SK-N-SH treated with all-trans-retinoic acid at 6 μM for 48 hours (cell line): ENCODE data around the gene FAT1.

Experiments
- ATAC-seq: fragments of 200-7000 bp; cut with Tn5 transposase; 3 replicates; pipeline ENCODE4 v1.9.1; 2020; ENCODE audit warnings: mild to moderate bottlenecking, moderate library complexity
- ARNTL ChIP-seq: fragments of 450-650 bp; formaldehyde crosslinking; IDR thresholded peaks from 2 replicates; pipeline ENCODE4 v1.5.0; 2020; ENCODE audit warnings: low read depth, mild to moderate bottlenecking, moderate library complexity, borderline replicate concordance
- BACH2 ChIP-seq: fragments of 250-450 bp; sonication (Bioruptor Pico); IDR thresholded peaks from 2 replicates; pipeline ENCODE4 v1.9.0; 2021; ENCODE audit warnings: mild to moderate bottlenecking, borderline replicate concordance
- CSDC2 ChIP-seq: fragments of 250-450 bp; sonication (Bioruptor Pico); IDR thresholded peaks from 2 replicates; pipeline ENCODE4 v1.5.0; 2020; ENCODE audit warnings: mild to moderate bottlenecking, moderate library complexity
- CSRNP3 ChIP-seq: fragments of 250-450 bp; sonication (Bioruptor Pico); IDR thresholded peaks from 2 replicates; pipeline ENCODE4 v1.5.1; 2021; ENCODE audit warnings: mild to moderate bottlenecking, moderate library complexity
- GLIS3 ChIP-seq: fragments of 250-450 bp; sonication (Bioruptor Pico); IDR thresholded peaks from 2 replicates; pipeline ENCODE4 v1.5.0; 2020; ENCODE audit warnings: mild to moderate bottlenecking, moderate library complexity
- ISL1 ChIP-seq: fragments of 250-450 bp; sonication (Bioruptor Pico); IDR thresholded peaks from 2 replicates; pipeline ENCODE4 v2.1.2; 2022; ENCODE audit warnings: mild to moderate bottlenecking, moderate library complexity
- POU6F1 ChIP-seq: fragments of 250-450 bp; sonication (Bioruptor Pico); IDR thresholded peaks from 2 replicates; pipeline ENCODE4 v1.8.0; 2021; ENCODE audit warnings: low read depth, mild to moderate bottlenecking, moderate library complexity, borderline replicate concordance
- PPARA ChIP-seq: fragments of 250-450 bp; sonication (Bioruptor Pico); IDR thresholded peaks from 2 replicates; pipeline ENCODE4 v1.5.0; 2020; ENCODE audit warnings: mild to moderate bottlenecking, borderline replicate concordance
- RARB ChIP-seq: fragments of 250-450 bp; sonication (Bioruptor Pico); IDR thresholded peaks from 2 replicates; pipeline ENCODE4 v1.8.0; 2021; ENCODE audit warnings: mild to moderate bottlenecking, moderate library complexity
- SNAI2 ChIP-seq: fragments of 250-450 bp; sonication (Bioruptor Pico); IDR thresholded peaks from 2 replicates; pipeline ENCODE4 v1.5.0; 2020; ENCODE audit warnings: mild to moderate bottlenecking, moderate library complexity
- TCF4 ChIP-seq: fragments of 250-450 bp; sonication (Bioruptor Pico); IDR thresholded peaks from 2 replicates; pipeline ENCODE4 v1.8.0; 2021; ENCODE audit warnings: mild to moderate bottlenecking, moderate library complexity, borderline replicate concordance
- TOX ChIP-seq: fragments of 250-450 bp; sonication (Bioruptor Pico); IDR thresholded peaks from 2 replicates; pipeline ENCODE4 v1.8.0; 2021; ENCODE audit warnings: mild to moderate bottlenecking, moderate library complexity, borderline replicate concordance
- ZC3H10 ChIP-seq: fragments of 250-450 bp; sonication (Bioruptor Pico); IDR thresholded peaks from 2 replicates; pipeline ENCODE4 v1.5.1; 2021; ENCODE audit warnings: mild to moderate bottlenecking, moderate library complexity
- ZFP3 ChIP-seq: fragments of 250-450 bp; sonication (Bioruptor Pico); IDR thresholded peaks from 2 replicates; pipeline ENCODE4 v1.5.0; 2020; ENCODE audit warnings: mild to moderate bottlenecking, moderate library complexity
- ZFP30 ChIP-seq: fragments of 450-650 bp; formaldehyde crosslinking; IDR thresholded peaks from 2 replicates; pipeline ENCODE4 v1.5.0; 2022; ENCODE audit warnings: mild to moderate bottlenecking, moderate library complexity
- ZNF565 ChIP-seq: fragments of 450-650 bp; formaldehyde crosslinking; conservative IDR thresholded peaks from 2 replicates; pipeline ENCODE4 v1.5.0; 2020; ENCODE audit warnings: low read depth, mild to moderate bottlenecking, moderate library complexity
- ZNF70 ChIP-seq: fragments of 450-650 bp; formaldehyde crosslinking; IDR thresholded peaks from 2 replicates; pipeline ENCODE4 v1.5.0; 2020; ENCODE audit warnings: mild to moderate bottlenecking, moderate library complexity
- ZNF8 ChIP-seq: fragments of 450-650 bp; formaldehyde crosslinking; IDR thresholded peaks from 2 replicates; pipeline ENCODE4 v1.5.0; 2020; ENCODE audit warnings: mild to moderate bottlenecking, moderate library complexity
- TF ChIP-seq, protein P1 (sequence below): fragments of 250-450 bp; sonication (Bioruptor Pico); IDR thresholded peaks from 2 replicates; pipeline ENCODE4 v1.5.1; 2020; ENCODE audit warnings: low read depth, mild to moderate bottlenecking, moderate library complexity
- TF ChIP-seq, protein P2 (sequence below): fragments of 250-450 bp; sonication (Bioruptor Pico); IDR thresholded peaks from 2 replicates; pipeline ENCODE4 v1.8.0; 2020; ENCODE audit warnings: mild to moderate bottlenecking, moderate library complexity, borderline replicate concordance
- TF ChIP-seq, protein P3 (sequence below): fragments of 250-450 bp; sonication (Bioruptor Pico); IDR thresholded peaks from 2 replicates; pipeline ENCODE4 v1.5.0; 2020; ENCODE audit warnings: mild to moderate bottlenecking, moderate library complexity

The FAT1 gene

DNA sequence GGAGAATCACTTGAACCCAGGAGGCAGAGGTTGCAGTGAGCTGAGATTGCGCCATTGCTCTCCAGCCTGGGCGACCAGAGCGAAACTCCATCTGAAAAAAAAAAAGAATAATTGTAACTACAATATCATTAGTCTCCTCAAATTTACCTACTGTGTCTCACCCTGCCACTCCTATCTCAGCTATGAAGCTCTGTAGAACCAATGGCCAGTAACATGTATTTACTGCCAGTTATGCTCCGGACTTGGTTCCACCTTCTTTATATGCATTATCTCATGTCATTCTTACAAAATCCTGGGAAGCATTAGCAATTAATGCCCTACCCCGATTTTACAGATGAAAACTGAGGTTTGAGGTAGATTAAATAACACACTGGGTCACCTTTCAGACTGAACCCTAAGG lies 7.0 kb upstream of the FAT1 start:
- no peak for ATAC-seq
- TF ChIP-seq TCF4 (CRISPR knock-in tag) (no peak), PPARA (CRISPR knock-in tag) (no peak), ZNF70 (CRISPR knock-in tag) (no peak), GLIS3 (CRISPR knock-in tag) (no peak), ZFP3 (CRISPR knock-in tag) (no peak), ISL1 (CRISPR knock-in tag) (no peak), ZNF8 (CRISPR knock-in tag) (no peak)

GRCh38 chr4:186729856-186730255 lies 6.2 kb upstream of the FAT1 start:
- TF ChIP-seq BACH2 (CRISPR knock-in tag) (no peak), GLIS3 (CRISPR knock-in tag) (no peak), ZFP30 (no peak), CSRNP3 (CRISPR knock-in tag) (no peak), CSDC2 (CRISPR knock-in tag) (no peak), ZC3H10 (no peak), RARB (CRISPR knock-in tag) (no peak), SNAI2 (CRISPR knock-in tag) (no peak)
- TF ChIP-seq, protein P1, sequence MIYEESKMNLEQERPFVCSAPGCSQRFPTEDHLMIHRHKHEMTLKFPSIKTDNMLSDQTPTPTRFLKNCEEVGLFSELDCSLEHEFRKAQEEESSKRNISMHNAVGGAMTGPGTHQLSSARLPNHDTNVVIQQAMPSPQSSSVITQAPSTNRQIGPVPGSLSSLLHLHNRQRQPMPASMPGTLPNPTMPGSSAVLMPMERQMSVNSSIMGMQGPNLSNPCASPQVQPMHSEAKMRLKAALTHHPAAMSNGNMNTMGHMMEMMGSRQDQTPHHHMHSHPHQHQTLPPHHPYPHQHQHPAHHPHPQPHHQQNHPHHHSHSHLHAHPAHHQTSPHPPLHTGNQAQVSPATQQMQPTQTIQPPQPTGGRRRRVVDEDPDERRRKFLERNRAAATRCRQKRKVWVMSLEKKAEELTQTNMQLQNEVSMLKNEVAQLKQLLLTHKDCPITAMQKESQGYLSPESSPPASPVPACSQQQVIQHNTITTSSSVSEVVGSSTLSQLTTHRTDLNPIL (CRISPR knock-in tag) = no peak
- TF ChIP-seq, all 23 proteins: peak for 0
- no peak for ATAC-seq

GRCh38 chr4:186728631-186729271 lies 5.1 kb upstream of the FAT1 start:
- TF ChIP-seq ZC3H10 (no peak), ZFP3 (CRISPR knock-in tag) (no peak), TCF4 (CRISPR knock-in tag) (no peak)
- no peak for ATAC-seq

DNA sequence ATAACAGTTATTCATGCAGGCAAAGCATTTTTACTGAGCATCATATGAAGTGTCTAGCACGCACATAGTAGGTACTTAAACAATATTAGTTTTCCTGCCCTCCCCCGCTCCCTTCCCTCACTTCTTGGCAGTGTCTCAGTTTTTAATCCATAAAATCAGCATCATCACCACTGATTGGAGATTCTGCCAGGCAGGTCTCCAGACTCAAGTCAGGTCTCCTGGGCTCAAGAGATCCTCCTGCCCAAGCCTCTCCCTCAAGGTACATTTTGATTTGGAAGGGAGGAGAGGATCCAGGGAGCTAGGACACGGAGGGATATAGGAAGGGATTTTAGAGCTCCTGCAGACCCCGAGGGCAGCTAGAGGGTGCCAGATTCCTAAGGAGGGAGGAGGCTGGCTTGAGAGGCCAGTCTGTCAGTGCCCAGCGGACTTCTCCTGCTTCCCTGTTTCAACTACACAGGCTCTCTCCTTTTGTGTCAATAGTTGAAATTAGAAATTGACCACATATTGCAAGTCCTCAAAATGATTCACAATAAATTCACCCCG lies 4.4 kb upstream of the FAT1 start:
- TF ChIP-seq ZNF565 (CRISPR knock-in tag) = no peak
- no peak for ATAC-seq

- ATAC-seq = no peak
- TF ChIP-seq, protein P2, sequence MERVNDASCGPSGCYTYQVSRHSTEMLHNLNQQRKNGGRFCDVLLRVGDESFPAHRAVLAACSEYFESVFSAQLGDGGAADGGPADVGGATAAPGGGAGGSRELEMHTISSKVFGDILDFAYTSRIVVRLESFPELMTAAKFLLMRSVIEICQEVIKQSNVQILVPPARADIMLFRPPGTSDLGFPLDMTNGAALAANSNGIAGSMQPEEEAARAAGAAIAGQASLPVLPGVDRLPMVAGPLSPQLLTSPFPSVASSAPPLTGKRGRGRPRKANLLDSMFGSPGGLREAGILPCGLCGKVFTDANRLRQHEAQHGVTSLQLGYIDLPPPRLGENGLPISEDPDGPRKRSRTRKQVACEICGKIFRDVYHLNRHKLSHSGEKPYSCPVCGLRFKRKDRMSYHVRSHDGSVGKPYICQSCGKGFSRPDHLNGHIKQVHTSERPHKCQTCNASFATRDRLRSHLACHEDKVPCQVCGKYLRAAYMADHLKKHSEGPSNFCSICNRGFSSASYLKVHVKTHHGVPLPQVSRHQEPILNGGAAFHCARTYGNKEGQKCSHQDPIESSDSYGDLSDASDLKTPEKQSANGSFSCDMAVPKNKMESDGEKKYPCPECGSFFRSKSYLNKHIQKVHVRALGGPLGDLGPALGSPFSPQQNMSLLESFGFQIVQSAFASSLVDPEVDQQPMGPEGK (CRISPR knock-in tag) = no peak
- TF ChIP-seq, protein P3, sequence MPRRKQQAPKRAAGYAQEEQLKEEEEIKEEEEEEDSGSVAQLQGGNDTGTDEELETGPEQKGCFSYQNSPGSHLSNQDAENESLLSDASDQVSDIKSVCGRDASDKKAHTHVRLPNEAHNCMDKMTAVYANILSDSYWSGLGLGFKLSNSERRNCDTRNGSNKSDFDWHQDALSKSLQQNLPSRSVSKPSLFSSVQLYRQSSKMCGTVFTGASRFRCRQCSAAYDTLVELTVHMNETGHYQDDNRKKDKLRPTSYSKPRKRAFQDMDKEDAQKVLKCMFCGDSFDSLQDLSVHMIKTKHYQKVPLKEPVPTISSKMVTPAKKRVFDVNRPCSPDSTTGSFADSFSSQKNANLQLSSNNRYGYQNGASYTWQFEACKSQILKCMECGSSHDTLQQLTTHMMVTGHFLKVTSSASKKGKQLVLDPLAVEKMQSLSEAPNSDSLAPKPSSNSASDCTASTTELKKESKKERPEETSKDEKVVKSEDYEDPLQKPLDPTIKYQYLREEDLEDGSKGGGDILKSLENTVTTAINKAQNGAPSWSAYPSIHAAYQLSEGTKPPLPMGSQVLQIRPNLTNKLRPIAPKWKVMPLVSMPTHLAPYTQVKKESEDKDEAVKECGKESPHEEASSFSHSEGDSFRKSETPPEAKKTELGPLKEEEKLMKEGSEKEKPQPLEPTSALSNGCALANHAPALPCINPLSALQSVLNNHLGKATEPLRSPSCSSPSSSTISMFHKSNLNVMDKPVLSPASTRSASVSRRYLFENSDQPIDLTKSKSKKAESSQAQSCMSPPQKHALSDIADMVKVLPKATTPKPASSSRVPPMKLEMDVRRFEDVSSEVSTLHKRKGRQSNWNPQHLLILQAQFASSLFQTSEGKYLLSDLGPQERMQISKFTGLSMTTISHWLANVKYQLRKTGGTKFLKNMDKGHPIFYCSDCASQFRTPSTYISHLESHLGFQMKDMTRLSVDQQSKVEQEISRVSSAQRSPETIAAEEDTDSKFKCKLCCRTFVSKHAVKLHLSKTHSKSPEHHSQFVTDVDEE (CRISPR knock-in tag) = no peak
- TF ChIP-seq TCF4 (CRISPR knock-in tag) (no peak), ZNF8 (CRISPR knock-in tag) (no peak), ARNTL (CRISPR knock-in tag) (no peak), ZC3H10 (no peak), CSDC2 (CRISPR knock-in tag) (no peak), ZFP3 (CRISPR knock-in tag) (no peak), CSRNP3 (CRISPR knock-in tag) (no peak), PPARA (CRISPR knock-in tag) (no peak), TOX (CRISPR knock-in tag) (no peak), ZFP30 (no peak), ZNF565 (CRISPR knock-in tag) (no peak), POU6F1 (CRISPR knock-in tag) (no peak), BACH2 (CRISPR knock-in tag) (no peak), SNAI2 (CRISPR knock-in tag) (no peak)
Measured at GRCh38 chr4:186727169-186727976, 3.7 kb upstream of the FAT1 start.
